Endometrial microvascular endothelial cells (primary cell): Measurements from ENCODE around the gene XRN1. TPM values are rescaled to one million over a fixed set of nuclear protein-coding genes. Genes with fewer than 3 reads are reported as not detected.
"Not testable (repeated sequence)": the region's sequence is repeated elsewhere in the genome, so short reads cannot be mapped to it uniquely, and the experiment has no call there.

Experiments used
- in situ Hi-C: cut with HindIII; loops from 2 replicates; pipeline ENCODE4 v1.10.0; 2017; ENCODE audit warnings: low sequenced_read_pairs, low pct_unique_long_range_greater_than_20kb; ENCODE audit errors: inconsistent ontology term
- total RNA-seq: library from RNA; depleted of rRNA; stranded (reverse); fragments of >200 nt; gene quantifications from one replicate; pipeline ENCODE4 v1.2.3, GENCODE V29; 2015; ENCODE audit errors: inconsistent ontology term

Gene XRN1
- 13.6 TPM for total RNA-seq

GRCh38 chr3:142447852-142448823 lies at the start of gene XRN1:
TSS of gene XRN1 (minus strand) at chr3:142448037. CDS start at chr3:142447944, 93 bp downstream.
- in situ Hi-C loops, result no loop called here

- in situ Hi-C loops, result no loop called here
These were observed 47.3 kb upstream of the XRN1 start for GRCh38 chr3:142495103-142495502.

GRCh38 chr3:142492184-142492583 lies 44.3 kb upstream of the XRN1 start:
- in situ Hi-C loops, result no loop called here

GRCh38 chr3:142489572-142490323 lies 41.9 kb upstream of the XRN1 start:
- in situ Hi-C loops, result no loop called here

- in situ Hi-C loops, result no loop called here
These were observed 37.1 kb upstream of the XRN1 start for GRCh38 chr3:142484912-142485435.

- in situ Hi-C loops, result no loop called here
These were observed 33.4 kb upstream of the XRN1 start for GRCh38 chr3:142481196-142481595.

- in situ Hi-C loops, result no loop called here
These were observed 23.0 kb upstream of the XRN1 start for GRCh38 chr3:142470826-142471225.

- in situ Hi-C loops, result no loop called here
These were observed 20.6 kb upstream of the XRN1 start for GRCh38 chr3:142468456-142468855.

- in situ Hi-C loops, result no loop called here
These were observed 19.9 kb upstream of the XRN1 start for GRCh38 chr3:142467768-142468167.

- in situ Hi-C loops, result no loop called here
These were observed 12.9 kb upstream of the XRN1 start for GRCh38 chr3:142460689-142461088.

- in situ Hi-C loops, result no loop called here
These were observed 12.1 kb upstream of the XRN1 start for GRCh38 chr3:142459929-142460328.

- in situ Hi-C loops, result no loop called here
These were observed 11.3 kb upstream of the XRN1 start for GRCh38 chr3:142459096-142459495.

- in situ Hi-C loops, result no loop called here
These were observed 3.0 kb upstream of the XRN1 start for GRCh38 chr3:142450881-142451280.

- in situ Hi-C loops, result no loop called here
These were observed 2.4 kb upstream of the XRN1 start for GRCh38 chr3:142450189-142450588.

- in situ Hi-C loops, result no loop called here
These were observed 461 bp downstream of the XRN1 start for GRCh38 chr3:142447301-142447851.

GRCh38 chr3:142445816-142446254 lies 2.0 kb downstream of the XRN1 start:
- in situ Hi-C loops, result no loop called here

GRCh38 chr3:142444343-142444742 lies 3.5 kb downstream of the XRN1 start:
- in situ Hi-C loops, result no loop called here

- in situ Hi-C loops, result not testable (repeated sequence)
These were observed 4.8 kb downstream of the XRN1 start for GRCh38 chr3:142443060-142443459.

- in situ Hi-C loops, result not testable (repeated sequence)
These were observed 8.2 kb downstream of the XRN1 start for GRCh38 chr3:142439499-142440220.
